ENCODE results near the gene CPN2.

CPN2 gene

DNA sequence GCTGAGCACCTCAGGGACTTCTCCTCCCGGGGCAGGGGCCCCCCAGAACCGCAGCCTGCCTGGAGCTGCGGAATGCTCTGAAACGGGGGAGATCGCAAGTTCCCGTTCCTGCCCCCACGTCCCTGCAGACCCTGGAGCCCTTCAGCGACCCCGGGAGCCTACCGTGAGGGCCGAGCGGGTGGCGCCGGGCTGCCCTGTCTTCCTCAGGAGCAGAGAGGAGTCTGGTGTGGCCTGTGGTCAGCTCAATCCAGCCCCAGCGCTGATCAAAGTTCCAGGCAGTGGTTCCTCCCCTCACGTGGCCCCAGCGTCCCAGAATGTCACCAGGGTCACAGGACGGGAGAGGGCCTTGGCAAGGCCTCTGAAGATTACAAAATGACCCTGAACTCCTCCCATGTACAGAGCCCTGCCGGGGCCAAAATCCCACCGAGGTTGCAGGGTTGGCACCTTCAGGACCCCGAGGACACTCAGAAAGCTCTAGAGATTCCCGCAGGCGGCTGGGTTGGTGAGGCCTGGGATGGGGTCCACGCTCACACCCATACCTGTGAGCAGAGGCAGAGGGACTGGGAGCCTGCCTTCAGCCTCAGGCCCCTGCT, at the start of gene CPN2:
TSS of gene CPN2 (minus strand) at position 249 of the 593 bp plus-strand sequence. CDS start 8,626 bp downstream, outside the sequence.
- no peak for DNase-seq

DNA sequence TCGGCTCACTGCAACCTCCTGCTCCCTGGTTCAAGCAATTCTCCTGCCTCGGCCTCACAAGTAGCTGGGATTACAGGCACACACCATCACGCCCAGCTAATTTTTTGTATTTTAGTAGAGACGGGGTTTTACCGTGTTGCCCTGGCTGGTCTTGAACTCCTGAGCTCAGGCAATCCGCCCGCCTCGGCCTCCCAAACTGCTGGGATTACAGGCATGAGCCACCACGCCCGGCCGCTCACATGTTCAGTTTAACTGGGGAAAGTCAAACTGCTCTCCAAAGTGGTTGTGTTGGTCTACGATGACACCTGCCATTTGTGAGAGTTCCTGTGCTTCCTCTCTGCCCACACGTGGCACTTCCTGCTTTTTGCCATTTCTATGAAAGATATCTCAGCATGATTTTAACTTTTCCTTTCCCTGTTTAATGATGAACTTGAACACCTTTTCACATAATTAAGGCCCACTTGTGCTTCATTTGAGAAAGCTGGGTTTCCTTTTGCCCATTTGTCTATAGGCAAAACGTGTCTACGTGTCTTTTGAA, 48.8 kb upstream of the CPN2 start:
- DNase-seq, result no peak

GRCh38 chr3:194399166-194399565, 48.0 kb upstream of the CPN2 start, which contains the start of gene GP5:
TSS of gene GP5 (minus strand) at chr3:194399266. CDS start at chr3:194398282, 984 bp downstream.
- no peak for DNase-seq

- DNase-seq, result peak; percentile 69
Observed at GRCh38 chr3:194397757-194398312, 46.7 kb upstream of the CPN2 start.

DNA sequence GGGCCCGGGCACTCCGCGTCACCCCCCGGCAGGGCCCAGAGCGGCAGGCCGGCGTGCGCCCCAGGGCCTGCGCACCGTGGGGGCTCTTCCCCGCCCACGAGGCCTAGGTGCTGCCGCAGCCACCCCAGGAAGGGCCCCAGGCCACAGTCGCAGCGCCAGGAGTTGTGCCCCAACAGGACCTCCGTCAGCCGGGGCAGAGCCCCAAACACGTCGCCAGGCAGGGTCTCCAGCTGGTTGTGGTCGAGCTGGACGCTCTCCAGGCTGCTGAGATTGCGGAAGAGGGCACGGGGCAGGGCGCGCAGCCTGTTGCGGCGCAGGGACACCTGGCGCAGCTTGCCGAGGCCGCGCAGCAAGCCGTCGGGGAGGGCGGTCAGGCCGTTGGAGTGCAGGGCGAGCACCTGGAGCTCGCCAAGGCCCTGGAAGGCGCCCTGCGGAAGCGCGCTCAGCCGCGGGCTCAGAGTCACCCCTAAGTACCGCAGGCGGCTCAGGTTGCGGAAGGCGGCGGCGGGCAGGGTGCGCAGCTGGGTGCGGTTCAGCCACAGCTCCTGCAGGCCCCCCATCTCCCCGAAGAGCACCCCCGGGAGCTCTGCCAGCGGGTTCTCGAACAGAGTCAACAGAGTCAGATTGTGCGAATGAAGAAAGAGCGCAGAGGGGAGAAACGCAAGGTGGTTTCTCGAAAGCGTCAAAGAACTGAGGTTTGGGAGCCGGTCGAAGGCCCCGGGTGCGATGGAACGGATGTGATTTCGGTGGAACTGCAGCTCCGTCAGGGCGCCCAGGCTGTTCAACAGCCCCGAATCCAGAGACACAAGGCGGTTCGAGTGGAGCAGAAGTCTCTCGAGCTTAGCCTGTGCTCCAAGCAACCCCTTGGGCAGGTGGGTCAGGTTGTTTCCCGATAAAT, 46.0 kb upstream of the CPN2 start:
- DNase-seq, result peak; percentile 65

DNA sequence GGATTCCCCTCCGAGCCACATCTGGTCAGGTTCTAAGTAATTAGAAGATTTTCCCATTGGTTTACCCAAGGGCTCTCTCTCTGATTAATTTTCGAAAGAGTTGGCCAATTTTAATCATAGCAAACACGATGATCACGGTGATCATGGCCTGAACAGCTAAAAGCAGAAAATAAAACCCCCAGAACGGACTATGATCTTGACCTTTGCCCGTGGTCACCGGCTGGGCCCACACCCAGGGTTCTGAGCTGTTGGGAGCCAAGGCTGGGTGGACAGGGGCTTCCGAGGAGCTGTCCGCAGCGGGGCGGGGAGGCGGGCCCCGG, 45.4 kb upstream of the CPN2 start:
- no peak for DNase-seq

- DNase-seq, result peak; percentile 69
Observed at GRCh38 chr3:194395778-194396538, 44.8 kb upstream of the CPN2 start.

DNA sequence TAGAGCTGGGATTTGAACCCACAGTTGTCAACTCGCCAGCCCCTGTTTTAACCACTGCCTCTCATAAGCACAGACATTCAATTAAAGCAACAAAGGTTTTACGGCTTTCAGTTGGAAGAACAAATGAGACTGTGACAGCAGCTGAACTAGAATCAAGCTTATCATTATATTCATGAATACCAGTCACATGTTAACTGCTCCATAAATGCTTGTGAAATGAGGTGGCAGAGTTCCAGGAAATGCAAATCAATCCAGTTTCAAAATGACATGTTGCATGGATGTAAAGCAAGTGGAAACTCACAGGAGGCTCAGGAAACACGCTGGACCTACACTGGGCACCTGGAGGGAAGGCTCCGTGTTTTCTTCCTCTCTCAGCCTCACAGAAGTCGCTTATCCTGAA, 44.1 kb upstream of the CPN2 start:
- DNase-seq, result no peak

GRCh38 chr3:194392576-194392975, 41.4 kb upstream of the CPN2 start:
- no peak for DNase-seq

GRCh38 chr3:194390835-194391234, 39.7 kb upstream of the CPN2 start:
- no peak for DNase-seq

GRCh38 chr3:194389269-194389668, 38.1 kb upstream of the CPN2 start:
- DNase-seq, result no peak

DNA sequence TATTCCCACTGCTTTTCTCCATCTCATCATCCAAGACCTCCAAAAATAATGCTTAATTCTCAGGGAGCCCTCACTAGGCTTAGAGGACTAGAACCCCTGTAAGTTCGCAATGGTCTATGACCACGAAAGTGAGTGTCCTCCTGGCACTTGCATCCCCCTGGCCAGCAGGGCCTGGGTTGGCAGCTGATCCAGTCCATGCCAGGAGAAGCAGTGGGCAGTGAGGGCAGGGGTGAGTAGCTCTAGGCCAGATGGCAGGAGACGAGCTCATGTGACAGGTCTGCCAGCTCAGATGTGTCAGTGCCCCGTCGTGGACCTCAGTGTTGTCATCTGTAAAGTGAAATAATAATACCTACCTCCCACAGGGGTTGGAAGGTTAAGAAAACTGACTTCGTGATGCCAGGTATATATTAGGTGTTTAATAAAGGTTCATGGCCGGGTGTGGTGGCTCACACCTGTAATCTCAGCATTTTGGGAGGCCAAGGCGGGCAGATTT, 36.8 kb upstream of the CPN2 start:
- peak; percentile 36 for DNase-seq

- peak; percentile 36 for DNase-seq
Observed at GRCh38 chr3:194387276-194387675, 36.1 kb upstream of the CPN2 start.

- no peak for DNase-seq
Observed at GRCh38 chr3:194386648-194387047, 35.5 kb upstream of the CPN2 start.

GRCh38 chr3:194386066-194386465, 34.9 kb upstream of the CPN2 start:
- DNase-seq, result peak; percentile 36

- no peak for DNase-seq
Observed at GRCh38 chr3:194384569-194385001, 33.5 kb upstream of the CPN2 start.

DNA sequence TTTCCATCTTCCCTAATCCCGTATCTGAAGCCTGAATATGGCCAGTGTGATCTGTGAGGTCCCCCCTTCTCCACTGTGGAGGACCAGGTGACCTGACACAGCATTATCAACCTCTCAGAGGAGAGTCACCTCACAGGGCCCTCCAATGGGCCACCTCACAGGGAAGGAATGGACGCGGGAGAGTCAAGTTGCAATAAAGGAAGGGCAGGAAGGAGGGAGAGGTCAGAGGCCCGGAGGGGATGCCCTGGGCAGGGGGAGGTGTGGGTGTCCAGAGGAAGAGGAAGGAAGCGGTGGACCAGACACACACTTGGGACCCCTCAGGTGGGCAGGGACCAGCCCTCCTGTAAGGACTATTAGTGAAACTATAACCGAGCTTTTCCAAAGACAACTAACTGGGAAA, 33.0 kb upstream of the CPN2 start:
- DNase-seq, result no peak

DNA sequence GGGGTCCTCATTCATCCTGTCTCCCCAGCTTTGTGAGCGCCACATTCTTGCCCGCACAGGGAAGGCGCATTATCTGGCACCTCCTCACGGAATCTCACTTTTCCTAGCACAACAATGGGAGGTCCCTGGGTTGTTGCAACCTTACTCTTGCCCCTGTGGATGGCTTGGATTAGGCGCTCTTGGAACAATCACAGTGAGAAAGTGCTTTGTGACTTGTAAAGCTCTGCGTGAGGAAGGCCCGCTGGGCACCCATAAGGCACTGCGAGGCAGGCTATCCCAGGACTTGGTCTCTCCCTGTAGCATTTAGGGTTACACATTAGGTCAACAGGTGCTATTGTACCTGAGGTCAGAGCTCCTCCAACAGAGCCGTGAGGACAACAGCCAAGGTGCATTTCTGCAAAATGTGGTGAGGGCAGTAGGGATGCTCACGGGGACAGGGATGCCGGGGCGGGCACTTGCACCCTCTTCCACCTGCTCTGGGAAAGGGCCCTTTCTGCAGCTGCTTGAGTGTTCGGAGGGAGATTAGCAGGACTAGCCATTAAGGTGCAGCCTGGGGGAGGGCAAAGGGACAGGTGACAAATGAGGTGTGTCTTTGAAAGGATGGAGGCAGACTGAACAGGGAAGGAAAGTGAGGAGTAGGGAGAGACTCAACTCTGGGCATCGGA, 32.3 kb upstream of the CPN2 start:
- DNase-seq, result no peak

DNA sequence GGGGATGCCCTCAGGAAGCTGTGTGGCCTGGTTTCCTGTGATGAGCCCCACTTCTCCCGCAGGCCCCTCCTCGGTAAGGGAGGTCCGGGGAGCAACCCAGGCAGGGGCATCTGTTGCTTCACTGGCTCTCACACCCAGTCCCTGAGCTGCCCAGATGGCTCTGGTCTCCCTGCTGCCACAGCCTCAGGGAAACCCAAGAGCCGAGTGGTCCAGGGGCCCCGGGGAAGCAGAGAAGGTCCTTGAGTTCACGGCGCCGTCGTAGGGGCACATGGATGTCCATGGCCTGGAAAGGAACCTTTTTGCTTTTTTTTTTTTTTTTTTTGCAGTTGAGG, 31.7 kb upstream of the CPN2 start:
- no peak for DNase-seq

- DNase-seq, result no peak
Observed at GRCh38 chr3:194382196-194382891, 31.2 kb upstream of the CPN2 start.

DNA sequence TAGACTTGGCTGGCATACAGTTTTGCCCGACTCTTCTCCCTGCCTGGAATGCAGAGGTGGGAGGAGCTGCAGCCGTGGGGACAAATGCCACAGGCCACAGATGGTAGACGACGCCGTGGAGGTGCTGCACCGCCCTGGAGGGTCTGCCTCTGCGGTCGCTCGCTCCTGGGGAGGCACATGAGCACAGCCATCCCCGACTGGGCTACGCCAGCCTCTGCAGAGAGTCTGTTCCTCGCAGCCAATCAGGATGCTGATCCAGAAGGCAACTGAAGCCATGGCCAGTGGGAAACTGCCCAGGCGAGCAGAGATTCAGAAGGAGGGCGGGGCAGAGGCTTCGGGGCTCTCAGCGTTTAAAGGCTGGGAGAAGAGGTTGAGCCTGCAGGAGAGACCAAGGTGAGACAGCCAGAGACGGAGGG, 30.3 kb upstream of the CPN2 start:
- no peak for DNase-seq

DNA sequence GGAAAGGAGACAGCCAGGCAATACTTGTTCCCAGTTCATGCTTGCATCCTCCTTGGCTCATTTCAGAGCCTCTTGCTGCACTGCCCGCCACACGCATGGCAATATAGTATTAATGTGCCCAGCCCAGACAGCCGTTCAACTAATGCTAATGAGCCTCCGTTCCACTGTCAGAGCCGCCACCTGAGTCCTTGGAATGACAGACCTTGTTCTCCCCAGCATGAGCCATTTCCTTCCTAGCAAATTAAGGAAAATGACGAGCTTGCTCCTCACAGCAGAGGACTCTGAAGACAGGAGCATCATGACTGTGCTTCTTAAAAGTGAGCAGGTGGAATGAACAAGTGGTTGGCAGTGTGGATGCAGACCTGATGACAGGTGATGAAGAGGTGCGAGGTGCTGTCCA, 29.2 kb upstream of the CPN2 start:
- no peak for DNase-seq
